HG03432 (cell line): ENCODE measurements around the gene UNC5CL.
"Not testable (repeated sequence)": the region's sequence is repeated elsewhere in the genome, so short reads cannot be mapped to it uniquely, and the experiment has no call there.

ENCODE experiments used
- ATAC-seq: cut with Tn5 transposase; IDR thresholded peaks from one replicate; pipeline ENCODE4 v1.9.1; 2021; ENCODE audit warnings: mild to moderate bottlenecking, moderate library complexity; ENCODE audit not compliant: unreplicated experiment

The UNC5CL gene

DNA sequence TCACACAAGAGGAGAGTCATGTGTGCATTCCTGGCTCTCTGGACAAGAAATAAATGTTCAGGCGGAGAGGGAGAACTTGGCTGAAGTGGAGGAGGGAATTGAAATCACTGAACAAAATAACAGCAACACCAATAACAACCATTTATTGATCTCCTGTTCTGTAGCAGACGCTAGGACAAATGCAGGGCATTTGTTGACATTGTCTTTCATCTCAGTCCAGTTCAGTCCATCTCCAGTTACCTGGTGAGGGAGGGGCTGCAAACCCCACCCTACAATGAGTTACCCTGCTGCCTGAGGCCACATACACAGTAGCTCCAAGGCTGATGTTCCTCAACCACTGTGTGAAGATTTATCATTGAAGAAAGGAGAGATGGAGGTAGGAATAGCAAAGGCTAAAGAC is 27.3 kb downstream of the UNC5CL start:
- ATAC-seq, result no peak

DNA sequence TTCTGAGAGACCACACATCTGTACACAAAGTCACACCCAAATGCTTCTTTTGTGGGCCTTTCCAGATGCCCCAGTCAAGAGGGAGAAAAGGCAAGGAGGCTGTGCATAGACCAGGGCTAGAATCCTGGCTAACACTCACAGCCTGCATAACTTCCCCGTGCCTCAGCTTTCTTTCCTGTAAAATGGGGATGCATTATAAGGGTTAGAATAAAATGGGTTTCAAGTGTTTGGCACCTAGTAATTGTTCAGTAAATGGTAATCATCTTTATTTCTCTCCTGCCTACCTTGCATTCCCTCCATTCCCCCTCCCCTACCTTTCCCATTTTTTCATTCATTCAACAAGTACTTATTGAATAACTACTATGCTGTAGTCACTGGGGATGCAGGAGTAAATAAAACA is 29.4 kb downstream of the UNC5CL start:
- ATAC-seq, result no peak

DNA sequence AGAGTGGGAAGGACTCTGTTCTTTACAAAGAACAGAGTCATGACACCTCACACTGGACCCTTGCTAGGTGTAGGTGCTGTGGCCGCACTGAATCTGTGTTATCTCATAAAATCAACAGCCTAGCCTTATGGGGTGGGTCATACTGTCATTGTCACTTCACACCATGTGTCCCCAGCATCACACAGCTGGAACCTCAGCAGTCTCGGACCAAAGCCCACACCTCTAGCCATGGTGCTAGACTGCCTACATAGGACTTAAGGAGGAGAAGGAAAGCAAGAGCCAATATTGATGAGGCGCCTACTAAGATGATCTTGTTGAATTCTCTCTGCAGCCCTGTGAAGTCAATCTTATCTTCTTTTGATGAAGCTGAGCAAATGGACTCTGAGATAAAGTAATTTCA is 31.0 kb downstream of the UNC5CL start:
- no peak for ATAC-seq

DNA sequence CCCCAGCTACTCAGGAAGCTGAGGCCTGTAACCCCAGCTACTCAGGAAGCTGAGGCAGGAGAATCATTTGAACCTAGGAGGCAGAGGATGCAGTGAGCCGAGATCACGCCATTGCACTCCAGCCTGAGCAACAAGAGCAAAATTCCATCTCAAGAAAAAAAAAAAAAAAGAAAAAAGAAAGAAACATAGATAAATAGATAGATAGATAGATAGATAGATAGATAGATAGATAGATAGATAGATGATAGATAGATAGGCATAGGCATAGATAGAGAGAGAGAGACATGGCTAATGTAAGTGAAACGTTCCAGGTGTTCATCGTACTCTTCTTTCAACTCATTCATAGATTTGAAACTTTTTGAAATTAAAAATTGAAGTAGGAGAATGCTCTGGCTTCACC is 32.0 kb downstream of the UNC5CL start:
- not testable (repeated sequence) for ATAC-seq

DNA sequence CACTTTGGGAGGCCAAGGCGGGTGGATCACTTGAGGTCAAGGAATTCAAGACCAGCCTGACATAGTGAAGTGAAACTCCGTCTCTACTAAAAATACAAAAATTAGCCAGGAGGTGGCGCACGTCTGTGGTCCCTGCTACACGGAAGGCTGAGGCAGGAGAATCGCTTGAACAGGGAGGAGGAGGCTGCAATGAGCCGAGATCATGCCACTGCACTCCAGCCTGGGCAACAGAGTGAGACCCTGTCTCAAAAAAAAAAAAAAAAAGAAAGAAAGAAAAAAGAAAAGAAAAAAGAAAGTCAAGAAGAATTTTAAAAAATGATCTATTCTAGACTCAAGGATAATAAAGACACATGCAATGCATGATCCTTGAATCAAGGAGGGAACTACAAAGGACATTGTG is 32.8 kb downstream of the UNC5CL start:
- ATAC-seq, result not testable (repeated sequence)

DNA sequence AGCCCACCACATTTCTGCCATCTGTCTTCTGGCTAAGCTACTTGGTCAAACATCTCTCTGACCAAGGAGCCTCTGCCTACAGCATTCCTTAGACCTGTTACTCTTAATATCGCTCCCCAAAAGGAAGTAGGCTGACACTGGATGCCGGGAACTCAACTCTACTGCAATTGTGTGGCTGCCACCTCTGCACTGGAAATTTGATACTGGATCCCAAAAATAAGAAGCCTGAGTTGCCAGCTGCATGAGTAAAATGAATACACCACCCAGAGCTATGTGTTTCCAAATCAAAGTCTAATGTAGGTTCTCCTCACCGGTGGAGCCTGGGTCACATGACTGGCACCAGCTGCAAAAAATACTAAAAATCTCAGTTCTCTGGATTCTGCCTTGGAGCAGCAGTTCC is 36.9 kb downstream of the UNC5CL start:
- no peak for ATAC-seq

DNA sequence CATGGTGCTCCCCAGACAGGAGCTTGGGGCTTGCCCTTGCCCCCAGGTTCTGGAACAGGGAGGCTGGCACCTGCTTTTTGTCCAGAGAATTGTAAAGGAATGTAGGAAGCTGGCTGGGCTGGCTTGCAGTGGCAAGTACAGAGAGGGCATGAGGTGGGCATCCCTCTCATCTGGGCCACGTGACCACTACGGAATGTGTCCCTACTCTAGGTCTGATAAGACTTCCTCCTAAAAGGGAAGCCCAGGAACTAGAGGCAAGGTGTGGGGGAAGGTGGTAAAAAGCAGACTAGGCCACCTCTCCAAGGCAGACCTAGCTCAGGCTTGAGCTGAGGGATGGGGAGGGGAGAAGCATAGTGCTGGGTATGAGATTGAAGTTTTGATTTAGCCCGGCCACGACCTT is 38.8 kb downstream of the UNC5CL start:
- ATAC-seq, result no peak

DNA sequence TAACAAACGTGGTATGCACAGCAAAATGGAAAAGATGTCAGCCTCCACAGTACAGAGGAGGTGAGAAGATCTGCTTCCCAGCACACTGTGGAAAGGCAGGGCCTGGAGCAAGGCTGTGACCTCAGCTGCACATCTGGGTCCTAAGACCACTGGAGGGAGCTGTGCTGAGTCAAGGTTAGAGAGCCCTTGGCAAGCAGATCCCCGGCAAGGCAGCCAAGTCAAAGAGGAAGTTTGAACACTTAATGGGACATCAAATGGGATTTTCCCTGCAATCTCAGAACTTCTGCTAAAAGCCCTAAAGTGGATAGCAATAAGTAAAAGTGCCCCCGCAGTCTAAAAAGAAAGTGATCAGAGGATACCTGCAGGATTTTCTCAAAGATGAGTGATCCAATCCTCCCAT is 39.5 kb downstream of the UNC5CL start:
- no peak for ATAC-seq

DNA sequence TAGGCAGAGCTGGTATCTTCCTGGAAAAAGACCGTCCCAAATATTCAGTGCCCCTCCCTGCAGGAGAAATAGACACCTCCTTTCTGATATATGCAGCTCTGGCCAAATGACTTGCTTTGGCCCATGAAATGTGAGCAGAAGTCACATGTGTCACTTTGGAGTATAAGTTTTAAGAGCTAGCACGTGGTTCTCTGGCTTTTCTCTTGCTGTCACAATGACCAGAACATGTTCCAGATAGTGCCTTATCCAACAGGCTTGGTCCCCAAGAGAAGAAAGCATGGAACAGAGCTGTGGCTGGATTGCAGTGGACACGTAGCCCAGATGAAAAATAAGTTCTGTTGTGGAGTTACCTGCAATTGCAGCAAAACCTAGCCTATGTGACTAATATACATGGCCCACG is 40.4 kb downstream of the UNC5CL start:
- ATAC-seq, result no peak

DNA sequence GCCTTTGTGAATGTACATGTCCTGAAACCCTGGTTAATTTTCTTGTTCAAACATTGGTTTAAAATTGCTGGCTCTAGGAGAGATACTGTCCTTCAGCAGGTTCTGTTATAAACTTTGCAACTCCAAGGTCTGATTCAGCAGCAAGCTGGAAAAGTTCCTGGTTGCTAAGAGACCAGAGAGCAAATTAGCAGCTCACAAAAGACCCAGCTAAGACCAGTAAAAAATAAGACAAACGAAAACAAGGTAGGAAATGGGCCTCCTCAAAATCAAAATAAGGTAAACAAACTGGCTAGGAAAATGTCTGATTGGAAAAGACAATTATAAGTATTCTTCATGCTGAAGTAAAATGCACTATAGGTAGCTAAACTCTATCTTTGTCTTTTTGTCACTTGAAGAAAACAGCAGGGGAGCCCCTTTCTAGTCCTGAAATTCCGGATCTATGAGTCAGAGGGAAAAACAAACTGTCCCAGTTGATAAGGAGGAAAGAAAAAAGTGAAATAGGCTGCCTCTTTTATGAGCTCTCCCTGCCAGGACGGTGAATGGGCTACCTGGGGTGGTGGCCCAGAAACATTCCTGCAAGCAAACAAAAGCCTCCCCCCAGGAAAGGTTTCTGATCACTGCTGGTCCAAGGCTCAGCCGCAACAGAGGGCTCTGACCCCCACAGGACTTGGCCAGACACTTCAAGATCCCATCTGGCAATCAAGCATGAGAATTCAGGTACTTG is 41.6 kb downstream of the UNC5CL start:
- ATAC-seq, result no peak

DNA sequence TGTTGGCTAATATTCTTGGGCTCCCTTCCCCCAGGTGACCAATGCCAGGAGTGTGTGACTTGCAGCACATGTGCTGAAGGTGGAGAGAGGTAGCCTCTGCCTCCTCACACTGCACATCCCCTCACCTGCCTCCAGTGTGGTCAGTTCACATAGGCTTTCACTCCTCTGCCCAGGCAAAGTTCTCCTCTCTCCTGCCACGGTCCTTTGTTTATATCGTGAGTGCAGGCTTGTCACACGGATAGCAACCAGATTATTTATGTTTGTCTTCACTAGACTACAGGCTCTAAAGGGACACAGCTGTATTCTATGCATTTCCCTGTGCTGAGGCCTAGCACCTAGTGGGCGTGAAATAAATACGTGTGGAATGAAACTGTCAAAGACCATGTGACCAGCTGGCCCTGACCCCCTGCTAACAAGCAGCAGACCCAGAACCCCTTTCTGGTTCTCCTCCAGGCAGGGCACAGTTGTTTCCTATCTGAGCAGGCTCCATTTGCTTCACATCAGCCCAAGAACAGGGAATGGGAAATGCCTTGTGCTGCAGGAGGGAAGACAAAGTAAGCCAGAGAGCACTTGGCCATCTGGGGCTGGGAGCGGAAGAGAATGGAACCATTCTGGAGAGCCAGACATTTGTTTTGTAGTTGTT is 42.3 kb downstream of the UNC5CL start:
- no peak for ATAC-seq

DNA sequence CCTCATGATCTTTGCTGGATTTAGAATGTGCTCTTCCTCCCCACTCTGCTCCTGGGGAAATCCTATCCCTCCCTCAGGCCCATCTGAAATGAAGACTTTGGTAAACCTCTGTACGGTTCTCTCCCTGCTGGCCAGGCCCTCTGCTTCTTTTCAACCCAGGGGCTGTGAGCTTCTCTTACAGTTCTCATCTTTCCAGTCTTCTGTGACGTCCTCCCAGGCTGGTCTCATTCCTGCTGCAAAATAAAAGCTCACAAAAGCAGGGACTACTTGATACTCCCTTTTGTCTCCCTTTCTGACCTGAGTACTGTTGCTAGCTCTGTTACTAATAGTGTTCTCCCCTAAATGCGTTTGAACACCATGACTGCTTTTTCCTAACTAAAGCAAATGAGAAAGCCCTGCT is 46.3 kb downstream of the UNC5CL start:
- ATAC-seq, result no peak

DNA sequence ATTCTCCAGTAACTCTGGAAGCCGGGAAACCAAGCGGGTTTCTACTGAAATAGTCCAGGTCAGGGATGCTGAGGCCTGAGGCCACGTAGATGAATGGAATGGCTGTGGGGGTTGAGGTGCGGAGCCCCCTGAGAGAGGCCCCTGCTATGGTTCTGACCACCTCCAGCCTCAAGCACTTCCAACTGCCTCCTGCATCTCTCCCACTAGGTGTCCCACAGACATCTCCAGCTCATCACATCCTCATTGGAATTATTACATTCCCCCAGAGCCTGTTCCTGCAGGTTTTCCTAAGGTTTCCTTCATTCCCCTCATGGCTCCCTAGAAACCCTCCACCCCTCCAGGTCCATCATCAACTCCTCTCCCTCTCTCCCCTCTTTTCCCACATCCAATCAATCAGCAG is 48.7 kb downstream of the UNC5CL start:
- no peak for ATAC-seq

DNA sequence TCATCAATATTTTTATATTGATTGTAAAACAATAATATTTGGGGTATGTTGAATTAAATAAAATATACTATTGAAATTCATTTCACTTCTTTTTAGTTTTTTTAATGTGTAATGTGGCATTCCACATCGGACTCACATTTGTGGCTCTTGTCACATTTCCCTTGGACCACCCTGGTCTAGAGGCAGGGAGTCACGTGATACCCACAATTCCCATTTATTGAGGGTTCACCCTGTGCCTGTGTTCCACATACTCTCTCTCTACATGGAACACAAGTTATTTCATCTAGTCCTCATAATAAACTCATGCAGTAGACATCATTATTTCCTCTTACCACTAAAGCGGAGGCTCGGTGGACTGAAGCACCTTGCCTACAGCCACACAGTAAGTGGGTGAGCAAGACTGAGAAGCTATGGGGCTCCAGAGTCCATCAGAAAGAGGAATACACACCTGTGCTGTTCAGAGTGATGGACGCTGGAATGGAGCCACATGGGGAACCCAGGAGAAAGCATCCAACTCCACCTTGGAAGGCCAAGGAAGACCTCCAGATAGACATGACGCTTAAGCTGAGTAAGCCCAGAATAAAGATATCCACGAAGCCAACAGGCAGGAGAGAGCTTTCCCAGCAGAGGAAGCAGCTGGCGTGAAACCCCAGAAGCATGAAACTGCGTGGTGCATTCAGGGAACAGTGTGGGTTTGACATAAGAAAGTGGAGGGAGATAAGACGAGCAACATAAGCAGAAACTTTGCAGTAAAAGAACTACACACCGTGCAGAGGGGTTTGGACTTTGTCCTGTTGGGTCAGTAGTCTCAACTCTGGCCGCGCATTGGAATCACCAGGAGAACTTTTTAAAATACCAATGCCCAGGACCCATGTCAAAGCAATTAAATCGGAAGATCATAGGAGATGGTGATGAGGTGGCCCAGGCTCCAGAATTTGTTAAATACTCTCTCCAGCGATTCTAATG is 49.5 kb downstream of the UNC5CL start:
- no peak for ATAC-seq

DNA sequence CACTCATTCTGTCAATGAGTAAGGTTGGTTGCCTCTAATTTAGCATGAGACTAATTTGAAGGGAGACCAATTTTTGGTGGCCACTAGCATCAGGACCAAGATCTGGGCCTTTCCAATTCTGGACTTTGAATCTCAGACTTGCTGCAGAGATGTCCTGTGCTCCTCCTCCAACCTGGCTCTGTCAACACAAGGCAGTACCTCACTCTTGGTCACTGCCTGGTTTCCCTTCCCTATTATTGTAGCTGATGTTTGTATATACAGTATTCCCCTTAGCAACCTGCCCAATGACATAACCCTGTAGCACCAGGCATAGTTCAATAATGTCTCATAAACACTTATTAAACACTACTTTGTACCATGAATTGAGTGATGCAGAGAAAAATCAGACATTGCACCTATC is 50.4 kb downstream of the UNC5CL start:
- no peak for ATAC-seq

DNA sequence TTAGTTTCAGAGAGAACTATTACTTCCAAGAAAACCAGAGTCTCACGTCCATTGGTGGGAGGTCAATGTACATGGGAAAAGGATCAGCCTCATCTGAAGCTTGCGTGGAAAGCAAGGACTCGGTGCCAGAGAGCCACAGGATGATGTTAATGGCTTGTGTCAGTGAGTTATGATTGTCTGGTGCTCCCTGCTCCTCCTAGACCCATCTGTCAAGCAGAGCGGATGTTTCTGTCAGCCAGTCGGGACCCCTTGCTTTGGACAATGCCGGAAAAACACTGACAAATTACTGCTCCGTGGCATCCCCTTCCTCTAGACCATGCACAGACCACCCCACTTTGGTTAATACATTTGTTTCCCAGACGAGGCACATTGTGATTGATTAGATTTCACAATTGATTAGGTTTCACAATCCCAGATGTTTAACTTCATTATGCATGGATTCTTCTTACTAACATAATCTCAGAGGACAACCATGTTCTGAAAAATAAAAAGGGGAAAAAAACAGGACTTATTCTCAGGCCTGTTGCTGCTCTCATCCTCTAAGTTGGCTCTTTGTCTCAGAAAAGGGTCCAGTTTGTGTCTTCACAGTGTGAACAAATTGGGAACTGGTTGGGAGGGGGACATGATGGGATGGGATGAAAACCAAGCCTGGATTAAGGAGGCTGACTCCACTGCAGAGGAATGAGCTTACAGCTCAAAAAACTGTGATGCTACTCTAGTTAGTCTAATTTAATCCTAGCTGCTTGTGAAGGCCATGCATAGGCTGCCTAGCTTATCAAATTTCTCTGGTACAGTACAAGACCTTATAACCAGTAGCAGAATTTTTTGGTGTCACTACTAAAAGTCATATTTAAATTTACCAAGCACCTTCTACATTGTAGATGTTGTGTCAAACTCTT is 51.9 kb downstream of the UNC5CL start:
- ATAC-seq, result no peak

DNA sequence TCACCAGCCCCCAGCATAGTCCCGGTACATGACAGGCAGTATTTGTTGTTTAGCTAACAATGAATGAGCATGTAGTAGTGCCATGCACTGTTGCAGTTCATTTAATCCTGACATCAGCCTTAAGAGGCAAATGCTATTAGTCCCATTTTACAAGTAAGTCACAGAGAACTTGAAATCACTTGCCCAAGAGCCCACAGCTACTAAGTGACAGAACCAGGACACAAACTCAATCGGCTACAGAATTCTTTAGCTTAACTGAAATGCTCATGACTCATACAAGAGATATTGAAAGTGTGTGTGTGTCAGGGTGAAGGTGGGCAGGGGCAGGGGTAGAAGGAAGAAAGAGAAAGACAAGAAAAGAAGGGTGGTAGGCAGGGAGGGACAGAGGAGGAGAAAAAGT is 52.7 kb downstream of the UNC5CL start:
- ATAC-seq, result no peak

DNA sequence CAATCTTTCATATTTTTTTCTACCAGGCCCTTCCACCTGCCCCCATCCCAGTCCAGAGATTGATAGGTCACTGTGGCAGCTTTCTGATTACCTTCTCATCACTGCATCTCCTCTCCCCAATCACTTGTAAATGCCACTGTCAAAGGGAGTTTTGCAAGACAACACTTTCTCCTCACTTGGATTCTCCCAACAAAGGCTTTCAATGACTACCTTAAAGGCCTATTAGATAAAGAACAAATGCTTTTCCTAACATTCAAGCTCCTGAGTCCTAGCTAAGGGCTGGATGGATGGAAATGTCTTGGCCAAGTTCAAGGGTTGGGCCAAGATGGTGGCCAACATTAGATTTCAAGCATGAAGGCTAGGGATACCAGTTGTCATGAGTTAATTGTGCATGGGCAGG is 55.3 kb downstream of the UNC5CL start:
- no peak for ATAC-seq

DNA sequence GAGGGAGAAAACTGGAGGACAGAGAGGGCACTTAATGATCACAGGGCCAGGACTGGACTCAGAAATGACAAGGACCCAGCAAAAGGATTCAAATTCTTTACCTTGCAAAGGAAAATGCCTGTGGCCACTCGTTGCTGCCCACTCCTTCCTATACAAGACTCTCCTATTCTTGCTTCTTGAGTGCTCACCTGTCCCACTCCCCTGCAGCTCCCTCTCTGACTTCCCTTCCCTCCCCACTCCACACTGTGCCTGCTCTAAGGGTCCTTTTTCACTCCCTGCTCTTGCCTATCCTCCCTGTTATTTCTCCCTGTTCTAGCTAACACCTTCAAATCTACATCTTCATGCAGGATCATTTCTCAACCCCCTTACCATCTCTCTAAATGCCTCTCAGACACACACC is 56.1 kb downstream of the UNC5CL start:
- ATAC-seq, result no peak

DNA sequence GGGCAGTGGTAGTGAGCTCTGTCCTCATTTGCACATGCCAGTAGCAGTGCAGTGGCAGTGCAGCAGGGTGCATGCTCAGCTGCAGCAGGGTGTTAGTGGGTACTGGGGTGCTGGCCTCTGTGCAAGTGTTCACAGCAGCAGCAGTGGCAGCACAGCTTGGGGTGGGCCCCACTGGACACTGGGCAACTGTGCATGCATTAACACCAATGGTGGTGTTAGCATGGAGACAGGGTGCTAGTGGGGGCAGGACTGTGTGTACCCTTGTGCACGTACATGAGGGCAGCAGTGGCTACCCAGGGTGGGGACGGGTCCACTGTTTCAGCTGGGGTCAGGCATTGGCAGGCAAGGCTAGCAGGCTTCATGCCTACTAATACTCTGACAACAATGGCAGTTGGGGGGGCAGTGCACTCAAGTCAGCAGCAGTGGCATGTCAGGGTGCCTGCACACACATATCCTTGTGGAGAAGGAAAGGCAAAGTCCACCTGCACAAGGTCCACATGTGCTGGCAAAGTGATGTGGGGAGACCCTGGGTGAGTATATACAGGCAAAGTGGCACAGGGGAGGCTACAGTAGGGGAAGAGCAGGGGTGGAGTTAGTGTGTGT is 60.2 kb downstream of the UNC5CL start:
- no peak for ATAC-seq
